ENCODE data around the gene EIF3D.

- TF ChIP-seq CTCF (conservative IDR thresholded peaks at IDR 0.05; ENCODE audit: low read depth in 2 of 2) (no peak), ZNF114 (CRISPR knock-in tag; IDR thresholded peaks at IDR 0.05) (no peak), POLR2AphosphoS5 (IDR thresholded peaks at IDR 0.05; ENCODE audit: low read depth) (no peak), REST (IDR thresholded peaks at IDR 0.05; ENCODE audit: unreplicated experiment) (no peak), EZH2 (IDR thresholded peaks at IDR 0.05; ENCODE audit: low read depth, unreplicated experiment) (no peak), EZH2phosphoT487 (IDR thresholded peaks at IDR 0.05; ENCODE audit: unreplicated experiment) (no peak), CREB1 (CRISPR knock-in tag; IDR thresholded peaks at IDR 0.05; ENCODE audit: low read depth) (no peak), STAT1 (IDR thresholded peaks at IDR 0.05; ENCODE audit: unreplicated experiment) (no peak), ZNF331 (CRISPR knock-in tag; IDR thresholded peaks at IDR 0.05; ENCODE audit: low read depth) (no peak)
Measured at GRCh38 chr22:36541831-36542411, 13.0 kb upstream of the EIF3D start.

Data from GM23338 (cell line).